ENCODE results near the gene ZNHIT2. TPM values are rescaled to one million over a fixed set of nuclear protein-coding genes. Genes with fewer than 3 reads are reported as not detected.

Gene ZNHIT2
- total and polyA plus RNA-seq, 2 of the 13 experiments (the other 11 are each of a cell fraction or from before 2014, with no cell fraction given): 1.1 to 6.5 TPM

GRCh38 chr11:65121865-65122696, 4.6 kb upstream of the ZNHIT2 start, which contains the start of the genes FAU and MRPL49 (continued):
- TF ChIP-seq ZNF646 (CRISPR knock-in tag; IDR thresholded peaks at IDR 0.05): no peak
- TF ChIP-seq HES4 (CRISPR knock-in tag; IDR thresholded peaks at IDR 0.05; ENCODE audit: borderline replicate concordance): no peak; the same call in 1 of the 2 replicates
- no peak; the same call in 1 of the 2 replicates for TF ChIP-seq NAIF1 (CRISPR knock-in tag; IDR thresholded peaks at IDR 0.05; ENCODE audit: borderline replicate concordance)
- TF ChIP-seq BRD4 (CRISPR knock-in tag; IDR thresholded peaks at IDR 0.05): peak; percentile 72; the same call in 1 of the 2 replicates
- peak; percentile 61 for TF ChIP-seq ASH2L (IDR thresholded peaks at IDR 0.05; ENCODE audit: insufficient read length, low read depth, low read length)
- TF ChIP-seq GTF3A (CRISPR knock-in tag; conservative IDR thresholded peaks at IDR 0.05): 0 out of 2 replicates have a peak, but pooled peaks have one; percentile 37
- TF ChIP-seq HMG20B (CRISPR knock-in tag; conservative IDR thresholded peaks at IDR 0.05): peak; percentile 38; the same call in 1 of the 2 replicates
- TF ChIP-seq SUZ12 (IDR thresholded peaks at IDR 0.05; ENCODE audit: low read depth, low read length): no peak
- no peak for TF ChIP-seq CBX2 (IDR thresholded peaks at IDR 0.05; ENCODE audit: low read depth, low read length)
- TF ChIP-seq CBX2 (CRISPR knock-in tag; IDR thresholded peaks at IDR 0.05; ENCODE audit: low read depth): no peak
- 0 out of 2 replicates have a peak, but pooled peaks have one; percentile 53 for TF ChIP-seq FOXJ3 (CRISPR knock-in tag; IDR thresholded peaks at IDR 0.05; ENCODE audit: borderline replicate concordance)
- peak; percentile 75 for TF ChIP-seq GZF1 (CRISPR knock-in tag; IDR thresholded peaks at IDR 0.05)
- TF ChIP-seq TBX2 (CRISPR knock-in tag; IDR thresholded peaks at IDR 0.05; ENCODE audit: borderline replicate concordance): peak; percentile 82
- peak; percentile 59; the same call in 1 of the 2 replicates for TF ChIP-seq ZNF737 (CRISPR knock-in tag; IDR thresholded peaks at IDR 0.05; ENCODE audit: borderline replicate concordance)
- TF ChIP-seq TGIF2 (CRISPR knock-in tag; IDR thresholded peaks at IDR 0.05): peak; percentile 96
- no peak for TF ChIP-seq SP1 (IDR thresholded peaks at IDR 0.05)
- peak; percentile 97 for TF ChIP-seq SP1 (CRISPR knock-in tag; IDR thresholded peaks at IDR 0.05)
- no peak; the same call in 1 of the 2 replicates for TF ChIP-seq REL (CRISPR knock-in tag; conservative IDR thresholded peaks at IDR 0.05)
- 0 out of 2 replicates have a peak, but pooled peaks have one; percentile 65 for TF ChIP-seq HNRNPL (IDR thresholded peaks at IDR 0.05; ENCODE audit: low read depth, low read length)
- TF ChIP-seq ZBTB38 (CRISPR knock-in tag; IDR thresholded peaks at IDR 0.05): peak; percentile 84
- no peak for TF ChIP-seq EP300 (IDR thresholded peaks at IDR 0.05; ENCODE audit: low read depth in 2 of 2, low read length in 2 of 2)
- TF ChIP-seq EP300 (CRISPR knock-in tag; IDR thresholded peaks at IDR 0.05; ENCODE audit: borderline replicate concordance): peak; percentile 45
- TF ChIP-seq MTA1 (CRISPR knock-in tag; IDR thresholded peaks at IDR 0.05; ENCODE audit: borderline replicate concordance): no peak
- TF ChIP-seq MATR3 (CRISPR knock-in tag; IDR thresholded peaks at IDR 0.05): no peak
- TF ChIP-seq PCBP2 (optimal IDR thresholded peaks at IDR 0.05; ENCODE audit: low read depth, low read length, poor library complexity, severe bottlenecking): no peak
- TF ChIP-seq CEBPG (CRISPR knock-in tag; IDR thresholded peaks at IDR 0.05): peak; percentile 58; the same call in 1 of the 2 replicates
